ENCODE results near the gene LRMDA.
"Not testable (repeated sequence)": the region's sequence is repeated elsewhere in the genome, so short reads cannot be mapped to it uniquely, and the experiment has no call there.

LRMDA gene

DNA sequence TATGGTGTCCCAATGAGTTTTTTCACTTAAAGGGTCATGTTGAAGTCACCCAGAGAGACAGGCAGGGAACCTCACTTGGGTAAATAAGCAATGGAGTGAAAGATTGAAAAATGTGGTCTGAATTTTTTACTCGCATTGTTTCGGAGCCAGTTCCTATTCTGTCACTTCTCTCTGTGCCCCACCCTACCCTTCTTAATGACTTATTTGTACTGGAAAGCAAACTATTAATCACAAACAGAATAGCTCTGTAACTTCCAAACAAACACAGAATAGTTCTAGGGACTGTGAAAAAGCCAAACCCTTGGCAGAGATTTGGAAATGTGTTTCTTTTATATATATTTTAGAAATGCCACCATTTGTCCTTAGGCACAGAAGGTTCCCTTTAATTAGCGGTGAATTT is 76.0 kb downstream of the LRMDA start:
- Histone ChIP-seq H3K4me1 (peaks cover 0 to 28% (median 22%) of the 10 kb centered on the region in 10 experiments; a peak in 15 of 20 replicates), H3K27ac (no peak overlapping the region), H3K9me3 (replicated peaks in 1 of 11) (0 out of 22 replicates have a peak, but pooled peaks cover 0 to 4% (median 0%) of the 10 kb centered on the region in 11 experiments), H3K36me3 (no peaks in the 10 kb centered on the region), H3K4me3 (no peak overlapping the region), H3K4me2 (peak overlapping the region in 9 of 11 experiments; percentile 8 to 81 (median 69); a peak in 16 of 22 replicates), H4K20me1 (no peaks in the 10 kb centered on the region; a peak in 1 of 22 replicates), H3K27me3 (peaks cover 0 to 26% (median 0%) of the 10 kb centered on the region in 11 experiments; a peak in 5 of 22 replicates), H3K9ac (no peak overlapping the region)
- no peak for TF ChIP-seq Cebpa-rat (IDR thresholded peaks at IDR 0.05)

DNA sequence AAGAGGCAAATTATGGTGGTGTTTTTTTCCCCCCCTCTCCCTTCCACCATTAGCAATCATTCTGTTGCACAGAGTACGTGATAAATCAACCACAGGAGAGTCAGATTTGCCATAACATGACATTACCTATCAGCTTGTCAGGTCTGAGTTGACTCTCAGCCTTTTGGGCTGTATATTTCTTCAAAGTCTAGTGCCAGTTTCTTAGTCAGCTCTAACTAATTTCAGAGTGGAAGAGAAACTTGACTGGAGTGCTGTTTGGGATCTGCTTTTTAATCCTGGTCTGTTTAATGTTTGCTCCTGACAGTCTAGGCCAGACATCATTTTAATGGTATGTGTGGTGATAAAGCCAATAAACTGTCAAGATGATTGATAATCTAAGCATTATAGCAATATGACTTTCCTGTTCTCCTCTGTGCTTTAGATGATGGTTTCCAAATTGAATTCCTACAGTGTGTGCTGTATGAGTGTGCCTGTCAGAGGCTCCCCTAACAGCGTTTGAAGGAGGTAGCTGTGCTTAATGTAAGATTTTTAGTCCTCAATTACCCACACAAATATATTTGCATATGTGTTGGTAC is 76.9 kb downstream of the LRMDA start:
- no peaks in the 10 kb centered on the region for H3K36me3 ChIP-seq
- peaks cover 0 to 28% (median 22%) of the 10 kb centered on the region in 10 experiments; a peak in 15 of 20 replicates for H3K4me1 ChIP-seq
- peak overlapping the region in 2 of 11 experiments; percentile 76 to 78; a peak in 2 of 22 replicates for H3K4me2 ChIP-seq
- no peaks in the 10 kb centered on the region; a peak in 1 of 22 replicates for H4K20me1 ChIP-seq
- no peak overlapping the region for H3K27ac ChIP-seq
- no peak overlapping the region for H3K9ac ChIP-seq
- peaks cover 0 to 35% (median 0%) of the 10 kb centered on the region in 11 experiments; a peak in 6 of 22 replicates for H3K27me3 ChIP-seq
- no peak overlapping the region for H3K4me3 ChIP-seq
- no peak for TF ChIP-seq Cebpa-rat (IDR thresholded peaks at IDR 0.05)
- H3K9me3 ChIP-seq (replicated peaks in 1 of 11), result 0 out of 22 replicates have a peak, but pooled peaks cover 0 to 4% (median 0%) of the 10 kb centered on the region in 11 experiments

DNA sequence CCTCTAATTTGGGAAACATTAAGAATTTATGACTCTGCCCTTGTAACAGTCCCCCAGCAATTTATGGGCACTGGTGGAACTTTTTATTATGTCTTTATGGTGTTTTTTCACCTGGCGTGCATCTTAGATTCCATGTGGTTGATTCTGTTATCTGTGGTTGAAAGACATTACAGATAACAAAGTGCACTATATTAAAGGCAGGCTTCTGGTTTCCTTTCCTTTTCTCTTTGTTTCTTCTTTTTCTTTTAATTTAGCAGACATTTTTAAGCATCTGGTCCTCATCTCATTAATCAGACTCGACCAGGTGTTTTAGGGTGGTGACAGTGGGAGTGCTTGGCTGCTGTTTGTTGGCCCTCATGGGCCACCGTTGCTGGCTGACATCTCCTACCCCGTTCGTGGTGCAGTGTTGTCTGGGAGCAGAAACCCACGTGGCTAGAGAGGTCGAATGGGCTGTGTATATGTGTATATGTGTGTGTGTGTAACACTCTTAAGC is 77.4 kb downstream of the LRMDA start:
- Histone ChIP-seq H3K36me3 (no peaks in the 10 kb centered on the region), H3K9ac (no peak overlapping the region), H3K27ac (no peak overlapping the region), H3K9me3 (replicated peaks in 1 of 11) (0 out of 22 replicates have a peak, but pooled peaks cover 0 to 4% (median 0%) of the 10 kb centered on the region in 11 experiments), H3K4me1 (peaks cover under 1 to 28% (median 22%) of the 10 kb centered on the region in 10 experiments; a peak in 17 of 20 replicates), H4K20me1 (no peaks in the 10 kb centered on the region; a peak in 1 of 22 replicates), H3K4me3 (no peak overlapping the region), H3K4me2 (no peak overlapping the region), H3K27me3 (peaks cover 0 to 40% (median 0%) of the 10 kb centered on the region in 11 experiments; a peak in 6 of 22 replicates)
- no peak for TF ChIP-seq Cebpa-rat (IDR thresholded peaks at IDR 0.05)

DNA sequence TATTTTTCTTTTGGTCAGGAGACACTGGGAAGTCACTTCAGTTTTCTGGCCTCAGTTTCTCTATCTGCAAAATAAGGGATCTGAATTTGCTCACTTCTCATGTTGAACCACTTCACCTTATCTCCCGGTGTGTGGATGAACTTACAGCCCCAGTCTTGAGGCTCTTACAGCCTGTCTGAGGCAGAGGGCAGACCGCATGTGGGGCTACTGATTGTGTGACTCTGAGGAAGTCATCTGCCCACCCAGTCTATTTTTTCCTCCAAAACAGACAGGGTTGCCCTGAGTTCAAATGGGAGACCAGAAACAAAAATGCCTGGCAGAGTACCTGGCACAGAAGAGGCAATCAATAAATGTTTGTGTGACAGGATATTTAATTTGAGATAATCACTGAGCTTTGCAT is 78.3 kb downstream of the LRMDA start:
- H3K27ac ChIP-seq, result no peak overlapping the region
- H3K27me3 ChIP-seq, result peaks cover 0 to 46% (median 0%) of the 10 kb centered on the region in 11 experiments; a peak in 6 of 22 replicates
- no peaks in the 10 kb centered on the region; a peak in 1 of 22 replicates for H4K20me1 ChIP-seq
- H3K9me3 ChIP-seq (replicated peaks in 1 of 11), result peaks cover under 1 to 10% (median 5%) of the 10 kb centered on the region in 11 experiments; a peak in 14 of 22 replicates
- H3K4me2 ChIP-seq, result no peak overlapping the region
- no peak overlapping the region for H3K9ac ChIP-seq
- no peaks in the 10 kb centered on the region for H3K36me3 ChIP-seq
- TF ChIP-seq Cebpa-rat (IDR thresholded peaks at IDR 0.05), result no peak
- no peak overlapping the region for H3K4me3 ChIP-seq
- peaks cover 7 to 28% (median 22%) of the 10 kb centered on the region in 10 experiments; a peak in 19 of 20 replicates for H3K4me1 ChIP-seq

GRCh38 chr10:75511011-75511410 is 79.6 kb downstream of the LRMDA start:
- no peaks in the 10 kb centered on the region for H3K36me3 ChIP-seq
- TF ChIP-seq Cebpa-rat (IDR thresholded peaks at IDR 0.05), result no peak
- H3K9me3 ChIP-seq (replicated peaks in 1 of 11), result peaks cover 10 to 23% (median 17%) of the 10 kb centered on the region in 11 experiments; a peak in 19 of 22 replicates

DNA sequence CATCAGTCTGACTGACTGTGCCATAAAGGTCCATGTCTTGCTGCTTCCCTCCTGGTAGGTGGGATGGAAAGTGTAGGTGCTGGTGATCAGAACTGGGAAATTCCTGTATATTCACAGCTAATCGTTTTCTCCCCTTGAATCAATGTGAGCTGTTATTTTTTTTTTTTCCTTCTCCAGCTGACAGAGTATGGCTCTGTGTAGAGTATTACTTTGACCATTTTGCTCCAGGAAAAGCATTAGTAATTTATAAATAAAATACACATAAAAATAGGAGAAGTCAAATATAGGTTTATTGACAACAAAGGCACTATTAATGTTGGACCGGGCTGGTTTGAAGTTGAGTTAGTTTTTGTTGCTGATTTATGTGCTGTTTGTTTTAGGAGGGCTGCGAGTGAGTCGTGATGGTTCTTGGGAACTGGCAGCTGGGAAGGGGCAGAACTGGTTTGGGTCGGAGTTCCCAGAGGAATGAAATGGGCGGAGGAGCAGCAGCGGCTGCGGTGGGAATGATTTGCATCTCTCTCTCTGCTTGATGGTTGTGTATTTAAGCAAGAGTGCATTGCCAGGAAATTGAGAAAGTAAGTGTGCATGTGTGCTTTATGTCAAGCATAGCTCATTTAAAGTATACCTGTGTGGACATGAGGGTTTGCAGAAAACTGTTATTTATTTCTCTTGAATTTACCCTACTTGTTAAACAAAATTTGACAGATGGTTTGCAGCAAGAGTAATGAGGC is 80.9 kb downstream of the LRMDA start:
- Histone ChIP-seq H3K4me1 (peaks cover 2 to 13% (median 5%) of the 10 kb centered on the region in 10 experiments; a peak in 17 of 20 replicates), H3K9me3 (replicated peaks in 1 of 11) (peaks cover 11 to 34% (median 21%) of the 10 kb centered on the region in 11 experiments; a peak in 21 of 22 replicates), H4K20me1 (no peaks in the 10 kb centered on the region; a peak in 1 of 22 replicates), H3K27me3 (peaks cover 0 to 46% (median 0%) of the 10 kb centered on the region in 11 experiments; a peak in 6 of 22 replicates), H3K9ac (no peak overlapping the region), H3K4me3 (no peak overlapping the region), H3K27ac (no peak overlapping the region), H3K4me2 (no peak overlapping the region), H3K36me3 (no peaks in the 10 kb centered on the region)
- TF ChIP-seq Cebpa-rat (IDR thresholded peaks at IDR 0.05), result no peak

More at GRCh38 chr10:75511011-75511410, 79.6 kb downstream of the LRMDA start:
- Histone ChIP-seq H3K27ac (no peak overlapping the region), H3K27me3 (peaks cover 0 to 46% (median 0%) of the 10 kb centered on the region in 11 experiments; a peak in 6 of 22 replicates), H3K4me3 (no peak overlapping the region), H3K4me1 (peaks cover 7 to 19% (median 18%) of the 10 kb centered on the region in 10 experiments; a peak in 19 of 20 replicates), H3K9ac (no peak overlapping the region), H3K4me2 (no peak overlapping the region), H4K20me1 (no peaks in the 10 kb centered on the region; a peak in 1 of 22 replicates)

- peaks cover 0 to 46% (median 0%) of the 10 kb centered on the region in 11 experiments; a peak in 6 of 22 replicates for H3K27me3 ChIP-seq
- H3K4me3 ChIP-seq, result no peak overlapping the region
- H3K4me2 ChIP-seq, result no peak overlapping the region
- no peak for TF ChIP-seq Cebpa-rat (IDR thresholded peaks at IDR 0.05)
- peaks cover 0 to 20% (median 0%) of the 10 kb centered on the region in 10 experiments; a peak in 5 of 20 replicates for H3K4me1 ChIP-seq
- H3K27ac ChIP-seq, result no peak overlapping the region
- no peaks in the 10 kb centered on the region; a peak in 1 of 22 replicates for H4K20me1 ChIP-seq
- H3K9me3 ChIP-seq (replicated peaks in 1 of 11), result peaks cover 11 to 43% (median 21%) of the 10 kb centered on the region in 11 experiments; a peak in 21 of 22 replicates
- no peak overlapping the region for H3K9ac ChIP-seq
- H3K36me3 ChIP-seq, result no peaks in the 10 kb centered on the region
Measured at GRCh38 chr10:75513292-75513885, 82.0 kb downstream of the LRMDA start.

GRCh38 chr10:75514830-75515229 is 83.4 kb downstream of the LRMDA start:
- Histone ChIP-seq H4K20me1 (no peaks in the 10 kb centered on the region; a peak in 1 of 22 replicates), H3K4me3 (no peak overlapping the region), H3K27me3 (peaks cover 0 to 42% (median 0%) of the 10 kb centered on the region in 11 experiments; a peak in 6 of 22 replicates), H3K9ac (no peak overlapping the region), H3K4me2 (no peak overlapping the region), H3K27ac (no peak overlapping the region), H3K9me3 (replicated peaks in 1 of 11) (peaks cover 11 to 55% (median 23%) of the 10 kb centered on the region in 11 experiments; a peak in 21 of 22 replicates), H3K36me3 (no peaks in the 10 kb centered on the region), H3K4me1 (peaks cover 0 to 20% (median 0%) of the 10 kb centered on the region in 10 experiments; a peak in 5 of 20 replicates)
- no peak for TF ChIP-seq Cebpa-rat (IDR thresholded peaks at IDR 0.05)

DNA sequence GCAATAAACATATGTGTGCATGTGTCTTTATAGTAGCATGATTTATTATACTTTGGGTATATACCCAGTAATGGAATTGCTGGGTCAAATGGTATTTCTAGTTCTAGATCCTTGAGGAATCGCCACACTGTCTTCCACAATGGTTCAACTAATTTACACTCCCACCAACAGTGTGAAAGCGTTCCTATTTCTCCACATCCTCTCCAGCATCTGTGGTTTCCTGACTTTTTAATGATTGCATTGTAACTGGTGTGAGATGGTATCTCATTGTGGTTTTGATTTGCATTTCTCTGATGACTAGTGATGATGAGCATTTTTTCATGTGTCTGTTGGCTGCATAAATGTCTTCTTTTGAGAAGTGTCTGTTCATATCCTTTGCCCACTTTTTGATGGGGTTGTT is 84.7 kb downstream of the LRMDA start:
- not testable (repeated sequence) for H3K36me3 ChIP-seq, H3K4me3 ChIP-seq, H3K4me2 ChIP-seq, H3K27ac ChIP-seq, H3K9ac ChIP-seq, H4K20me1 ChIP-seq
- H3K9me3 ChIP-seq (replicated peaks in 1 of 11), result peaks cover 11 to 69% (median 22%) of the 10 kb centered on the region in 11 experiments; a peak in 21 of 22 replicates
- H3K27me3 ChIP-seq, result peaks cover 0 to 41% (median 0%) of the 10 kb centered on the region in 11 experiments; a peak in 6 of 22 replicates
- peaks cover 0 to 20% (median 0%) of the 10 kb centered on the region in 10 experiments; a peak in 5 of 20 replicates for H3K4me1 ChIP-seq

- not testable (repeated sequence) for H3K9ac ChIP-seq, H3K27ac ChIP-seq, H4K20me1 ChIP-seq, H3K4me2 ChIP-seq, H3K4me3 ChIP-seq, H3K36me3 ChIP-seq
- Histone ChIP-seq H3K9me3 (replicated peaks in 1 of 11) (peaks cover 11 to 79% (median 21%) of the 10 kb centered on the region in 11 experiments; a peak in 21 of 22 replicates), H3K27me3 (peaks cover 0 to 21% (median 0%) of the 10 kb centered on the region in 11 experiments; a peak in 1 of 22 replicates), H3K4me1 (peaks cover 0 to 15% (median 0%) of the 10 kb centered on the region in 10 experiments; a peak in 5 of 20 replicates)
Measured at GRCh38 chr10:75519213-75519612, 87.8 kb downstream of the LRMDA start.

GRCh38 chr10:75521194-75521829 is 89.9 kb downstream of the LRMDA start:
- H3K4me3 ChIP-seq, H3K36me3 ChIP-seq, H4K20me1 ChIP-seq, H3K4me2 ChIP-seq, H3K9ac ChIP-seq, H3K27ac ChIP-seq: not testable (repeated sequence)
- Histone ChIP-seq H3K27me3 (peaks cover 0 to 16% (median 0%) of the 10 kb centered on the region in 11 experiments; a peak in 1 of 22 replicates), H3K4me1 (peaks cover 0 to 13% (median 0%) of the 10 kb centered on the region in 10 experiments; a peak in 4 of 20 replicates), H3K9me3 (replicated peaks in 1 of 11) (peaks cover 0 to 60% (median 5%) of the 10 kb centered on the region in 11 experiments; a peak in 17 of 22 replicates)

Data from BLaER1 treated with 17β-estradiol and CSF1 and Interleukin-3, amounts not matched to agents 10 nM and 100 nM (cell line).